HG02642 (cell line): ENCODE data around the gene HNRNPLL.
"Not testable (repeated sequence)": the region's sequence is repeated elsewhere in the genome, so short reads cannot be mapped to it uniquely, and the experiment has no call there.

Experiments
- ATAC-seq: cut with Tn5 transposase; IDR thresholded peaks from one replicate; pipeline ENCODE4 v1.9.1; 2021; ENCODE audit warnings: mild to moderate bottlenecking; ENCODE audit not compliant: unreplicated experiment, poor library complexity

Gene HNRNPLL

GRCh38 chr2:38557981-38558380, 44.7 kb downstream of the HNRNPLL start:
- ATAC-seq: no peak

DNA sequence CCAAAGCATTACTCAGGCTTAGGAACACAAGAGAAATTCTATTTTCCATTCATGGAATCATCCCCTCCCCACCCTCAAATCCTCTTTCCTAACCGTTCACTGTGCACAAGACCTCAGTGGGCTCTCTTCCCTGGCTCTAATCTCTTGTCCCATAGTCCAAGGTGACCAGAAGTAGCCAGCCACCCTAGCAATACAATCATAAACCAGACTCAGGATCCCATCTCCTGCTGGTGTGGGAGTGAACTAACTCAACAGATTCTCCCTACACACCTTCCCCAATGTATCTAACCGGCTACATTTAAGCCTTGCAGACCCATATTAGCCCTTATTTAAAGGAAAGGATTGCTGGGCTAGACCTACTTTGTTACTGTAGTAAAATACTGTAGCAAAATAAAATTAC, 45.5 kb downstream of the HNRNPLL start:
- no peak for ATAC-seq

GRCh38 chr2:38556006-38556801, 46.5 kb downstream of the HNRNPLL start:
- ATAC-seq: no peak

GRCh38 chr2:38554973-38555595, 47.6 kb downstream of the HNRNPLL start:
- no peak for ATAC-seq

DNA sequence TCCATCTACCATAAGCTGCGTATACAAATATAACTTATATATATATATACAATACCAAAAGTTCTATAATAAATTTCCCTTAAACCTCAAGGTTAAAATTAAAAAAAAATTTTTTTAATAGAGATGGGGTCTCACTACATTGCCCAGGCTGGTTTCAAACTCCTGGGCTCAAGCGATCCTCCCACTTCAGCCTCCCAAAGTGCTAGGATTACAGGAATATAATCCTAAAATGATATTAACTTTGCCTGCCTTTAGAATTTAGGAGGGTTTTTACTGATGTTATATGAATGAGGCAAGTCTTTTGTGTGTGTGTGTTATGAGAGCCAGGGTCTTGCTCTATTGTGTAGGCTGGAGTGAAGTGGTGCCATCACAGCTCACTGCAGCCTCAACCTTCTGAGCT, 49.2 kb downstream of the HNRNPLL start:
- no peak for ATAC-seq

- ATAC-seq: no peak
Measured at GRCh38 chr2:38552259-38552658, 50.5 kb downstream of the HNRNPLL start.

GRCh38 chr2:38551746-38552145, 51.0 kb downstream of the HNRNPLL start:
- no peak for ATAC-seq

GRCh38 chr2:38551171-38551570, 51.6 kb downstream of the HNRNPLL start:
- no peak for ATAC-seq

- ATAC-seq: no peak
Measured at GRCh38 chr2:38549851-38550250, 52.9 kb downstream of the HNRNPLL start.

- ATAC-seq: no peak
Measured at GRCh38 chr2:38549071-38549704, 53.5 kb downstream of the HNRNPLL start.

DNA sequence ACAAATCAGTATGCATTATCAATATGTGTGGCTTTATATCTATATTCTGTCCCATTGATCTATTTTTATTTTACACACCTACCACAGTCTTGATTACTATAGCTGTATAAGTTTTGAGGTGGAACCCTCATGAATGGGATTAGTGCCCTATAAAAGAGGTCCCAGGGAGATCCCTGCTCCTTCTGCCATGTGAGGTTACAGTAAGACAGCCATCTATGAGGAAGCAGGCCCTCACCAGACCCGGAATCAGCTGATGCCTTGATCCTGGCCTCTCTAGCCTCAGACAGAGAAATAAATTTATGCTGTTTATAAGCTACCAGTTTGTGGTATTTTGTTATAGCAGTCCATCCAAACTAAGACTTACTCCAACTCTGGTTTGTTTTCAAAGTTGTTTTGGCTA, 54.9 kb downstream of the HNRNPLL start:
- ATAC-seq: no peak

- ATAC-seq: no peak
Measured at GRCh38 chr2:38546585-38546984, 56.1 kb downstream of the HNRNPLL start.

- ATAC-seq: no peak
Measured at GRCh38 chr2:38546064-38546463, 56.7 kb downstream of the HNRNPLL start.

- ATAC-seq: not testable (repeated sequence)
Measured at GRCh38 chr2:38542248-38542631, 60.5 kb downstream of the HNRNPLL start.

DNA sequence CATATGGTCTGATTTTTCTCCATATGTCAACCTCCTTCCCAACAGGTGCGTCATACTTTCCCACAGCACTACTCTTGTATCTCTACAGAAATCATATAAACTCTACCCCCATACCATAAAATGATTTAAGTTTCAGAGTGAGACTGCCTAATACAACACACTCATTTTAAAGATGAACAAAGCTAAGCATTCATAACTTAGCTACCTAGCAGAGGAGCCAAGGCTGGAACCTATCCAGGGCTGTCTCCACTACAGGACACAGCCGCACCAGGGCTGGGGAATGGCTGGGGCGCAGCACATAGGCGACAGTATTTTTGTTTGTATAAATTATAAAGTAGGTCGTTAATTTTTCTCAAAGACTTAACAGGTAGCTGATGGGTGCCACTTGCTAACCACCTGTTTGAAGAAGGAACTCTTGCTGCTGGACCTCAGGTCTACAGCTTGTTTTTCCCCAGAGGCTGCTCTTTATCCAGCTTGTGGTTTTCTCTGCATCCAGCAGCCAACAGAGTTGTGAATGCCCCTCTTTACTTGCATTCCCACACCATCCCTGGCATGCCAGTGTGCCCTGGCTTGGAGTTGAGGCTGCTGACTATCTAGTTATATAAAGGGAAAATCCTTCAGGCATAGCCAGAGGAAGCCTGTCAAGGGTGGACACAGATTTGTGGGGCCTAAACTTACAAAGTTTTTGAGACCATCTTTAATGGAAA, 62.0 kb downstream of the HNRNPLL start:
- no peak for ATAC-seq

- ATAC-seq: no peak
Measured at GRCh38 chr2:38539086-38539485, 63.6 kb downstream of the HNRNPLL start.

- ATAC-seq: no peak
Measured at GRCh38 chr2:38537937-38538525, 64.7 kb downstream of the HNRNPLL start.

DNA sequence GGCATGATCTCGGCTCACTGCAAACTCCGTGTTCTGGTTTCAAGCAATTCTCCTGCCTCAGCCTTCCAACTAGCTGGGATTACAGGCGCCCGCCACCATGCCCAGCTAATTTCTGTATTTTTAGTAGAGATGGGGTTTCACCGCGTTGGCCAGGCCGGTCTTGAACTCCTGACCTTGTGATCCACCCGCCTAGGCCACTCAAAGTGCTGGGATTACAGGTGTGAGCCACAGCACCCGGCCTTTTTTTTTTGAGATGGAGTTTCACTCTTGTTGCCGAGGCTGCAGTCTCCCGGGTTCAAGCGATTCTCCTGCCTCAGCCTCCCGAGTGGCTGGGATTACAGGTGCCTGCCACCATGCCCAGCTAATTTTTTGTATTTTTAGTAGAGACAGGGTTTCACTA, 65.4 kb downstream of the HNRNPLL start:
- ATAC-seq: not testable (repeated sequence)

GRCh38 chr2:38535744-38536506, 66.8 kb downstream of the HNRNPLL start:
- peak; percentile 56 for ATAC-seq

DNA sequence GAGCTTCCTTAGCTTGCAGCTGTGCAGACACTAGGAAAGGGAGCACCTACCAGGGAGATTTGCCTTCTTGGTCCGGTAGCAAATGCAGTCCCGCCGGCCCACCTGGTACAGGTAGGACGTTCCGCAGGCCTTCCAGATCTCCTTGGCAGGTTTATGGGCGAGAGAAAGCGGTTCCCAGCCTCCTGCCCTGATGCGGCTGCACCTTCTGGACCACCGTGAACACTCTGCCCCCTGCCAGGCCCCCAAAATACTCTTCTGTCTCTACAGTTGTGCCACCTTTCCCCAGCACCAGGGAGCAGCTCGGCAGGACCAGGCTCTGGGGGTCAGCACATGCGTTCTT, 67.4 kb downstream of the HNRNPLL start:
- no peak for ATAC-seq
